Sigmoid colon (tissue), 7 donors: ENCODE results near the gene HAND2. TPM values are rescaled to one million over a fixed set of nuclear protein-coding genes. Genes with fewer than 3 reads are reported as not detected.

Source experiments
- DNase-seq: peaks from one replicate; pipeline ENCODE4 v3.0.0-alpha.2; 2019
- H3K27ac ChIP-seq, 4 donors: fragments of 200-600 bp; sonication (generic); one replicate each; pipeline ENCODE4 v1.5.1; 2016 to 2019; ENCODE audit warnings: mild to moderate bottlenecking in 1 of 4
- H3K27me3 ChIP-seq, 3 donors: fragments of 200-600 bp; sonication (generic); one replicate each; pipeline ENCODE4 v1.5.1; 2019; ENCODE audit warnings: mild to moderate bottlenecking in 1 of 3
- H3K36me3 ChIP-seq, 4 donors: fragments of 200-600 bp; sonication (generic); one replicate each; pipeline ENCODE4 v1.5.1; 2016 to 2019
- H3K4me1 ChIP-seq, 4 donors: fragments of 200-600 bp; sonication (generic); one replicate each; pipeline ENCODE4 v1.5.1; 2017 to 2019
- H3K4me3 ChIP-seq, 4 donors: fragments of 200-600 bp; sonication (generic); one replicate each; pipeline ENCODE4 v1.5.1; 2017 to 2019; ENCODE audit warnings: mild to moderate bottlenecking in 2 of 4, moderate library complexity in 1 of 4
- H3K9me3 ChIP-seq, 4 donors: fragments of 200-600 bp in 3 of 4; sonication (generic) in 3 of 4; one replicate each; pipeline versions ENCODE4 v1.5.1 to v1.6.1; 2013 to 2019
- EP300 ChIP-seq, 4 donors: sonication (generic); formaldehyde crosslinking; IDR thresholded peaks; one replicate each; pipeline ENCODE4 v1.6.1; 2017; ENCODE audit warnings: antibody characterized with exemption in 4 of 4
- POLR2A ChIP-seq, 2 donors: fragments of 450-650 bp; IDR thresholded peaks; one replicate each; pipeline ENCODE4 v1.6.1; 2016; ENCODE audit warnings: antibody characterized with exemption in 2 of 2, mild to moderate bottlenecking in 2 of 2, moderate library complexity in 2 of 2
- POLR2AphosphoS5 ChIP-seq, 4 donors: sonication (generic); formaldehyde crosslinking; IDR thresholded peaks; one replicate each; pipeline ENCODE4 v1.6.1; 2017; ENCODE audit warnings: antibody characterized with exemption in 4 of 4
- WGBS, 2 donors: extraction: QIAGEN DNeasy Blood & Tissue Kit; methylation state at CpG; one replicate each; pipeline ENCODE4 v1.1.7; 2013; 5-methylcytosine and 5-hydroxymethylcytosine counted together
- intact Hi-C: fragments of 100-400 bp; cut with DNase I; formaldehyde crosslinking; loops from one replicate; pipeline ENCODE4 v1.15.1; 2023
- polyA plus RNA-seq, 3 donors: library from polyadenylated mRNA; stranded (reverse); fragments of 200-250 nt; gene quantifications; one replicate each; pipeline ENCODE4 v1.2.3, GENCODE V29; 2013
- total RNA-seq, 4 donors: library from RNA; depleted of rRNA; stranded (reverse); fragments of >200 nt; gene quantifications; one replicate each; pipeline ENCODE4 v1.1.0, GENCODE V29; 2016
- TF ChIP-seq, protein P1 (sequence below), 4 experiments: fragments of 450-650 bp in 3 of 4; fragments of 200-600 bp in 1 of 4; IDR thresholded peaks; one replicate each; pipeline ENCODE4 v1.5.1; 2016 to 2019; ENCODE audit warnings: antibody characterized with exemption in 4 of 4, mild to moderate bottlenecking in 3 of 4, moderate library complexity in 2 of 4
- donor health status: healthy with polysubstance abuse.
- donor health status: Bipolar disorder and iron deficiency.
- donor health status: healthy.

Gene HAND2
- total and polyA plus RNA-seq, 7 donors, result 0.46 to 224 (median 141) TPM

DNA sequence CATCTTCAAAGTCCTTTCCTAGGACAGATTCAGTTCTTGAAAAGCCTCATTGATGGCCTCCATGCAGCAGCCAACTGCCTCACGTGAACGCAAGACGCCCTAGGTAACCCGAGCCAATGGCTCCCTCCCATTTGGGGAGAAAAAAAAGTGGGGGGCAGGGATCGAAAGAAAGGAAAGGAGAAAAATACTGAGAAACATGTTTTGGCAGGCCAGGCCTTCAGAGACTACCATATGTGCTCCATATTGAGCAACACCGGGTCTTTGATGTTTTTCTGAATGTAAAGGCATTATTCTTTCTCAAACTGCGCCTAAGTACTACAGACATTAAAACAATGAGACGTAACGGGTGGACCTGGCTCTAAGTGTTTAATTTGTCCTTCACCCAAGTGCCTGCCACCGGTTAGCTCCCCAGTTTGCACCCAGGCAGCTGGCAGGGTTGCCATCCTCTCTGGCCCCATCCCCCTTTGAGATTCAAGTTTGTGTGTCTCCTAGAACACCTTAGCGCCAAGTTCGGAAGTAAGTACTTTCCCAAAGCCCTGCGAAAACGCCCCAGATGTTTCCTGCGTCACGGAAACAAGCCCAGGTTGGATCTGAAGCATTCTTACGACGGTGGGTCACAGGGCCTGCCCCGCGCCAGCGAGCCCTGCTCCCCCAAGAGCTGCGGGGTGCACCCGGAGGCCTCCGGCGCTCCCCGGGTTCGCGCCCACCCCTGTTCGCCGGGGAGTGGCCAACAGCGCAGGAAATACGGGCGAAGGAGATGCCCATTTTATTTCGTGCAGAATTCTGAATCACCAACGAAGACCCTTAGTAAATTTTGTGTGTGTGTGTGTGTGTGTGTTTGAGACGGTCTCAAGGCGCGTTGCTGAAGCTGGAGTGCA, 30.1 kb downstream of the HAND2 start:
- no peak overlapping the region for H3K27ac ChIP-seq
- peaks cover 0 to 12% (median 9%) of the 10 kb centered on the region in 4 donors for H3K4me1 ChIP-seq
- DNase-seq, result no peak
- TF ChIP-seq POLR2AphosphoS5 (IDR thresholded peaks at IDR 0.05) (no peak), EP300 (IDR thresholded peaks at IDR 0.05) (no peak)
- TF ChIP-seq, protein P1, sequence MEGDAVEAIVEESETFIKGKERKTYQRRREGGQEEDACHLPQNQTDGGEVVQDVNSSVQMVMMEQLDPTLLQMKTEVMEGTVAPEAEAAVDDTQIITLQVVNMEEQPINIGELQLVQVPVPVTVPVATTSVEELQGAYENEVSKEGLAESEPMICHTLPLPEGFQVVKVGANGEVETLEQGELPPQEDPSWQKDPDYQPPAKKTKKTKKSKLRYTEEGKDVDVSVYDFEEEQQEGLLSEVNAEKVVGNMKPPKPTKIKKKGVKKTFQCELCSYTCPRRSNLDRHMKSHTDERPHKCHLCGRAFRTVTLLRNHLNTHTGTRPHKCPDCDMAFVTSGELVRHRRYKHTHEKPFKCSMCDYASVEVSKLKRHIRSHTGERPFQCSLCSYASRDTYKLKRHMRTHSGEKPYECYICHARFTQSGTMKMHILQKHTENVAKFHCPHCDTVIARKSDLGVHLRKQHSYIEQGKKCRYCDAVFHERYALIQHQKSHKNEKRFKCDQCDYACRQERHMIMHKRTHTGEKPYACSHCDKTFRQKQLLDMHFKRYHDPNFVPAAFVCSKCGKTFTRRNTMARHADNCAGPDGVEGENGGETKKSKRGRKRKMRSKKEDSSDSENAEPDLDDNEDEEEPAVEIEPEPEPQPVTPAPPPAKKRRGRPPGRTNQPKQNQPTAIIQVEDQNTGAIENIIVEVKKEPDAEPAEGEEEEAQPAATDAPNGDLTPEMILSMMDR (IDR thresholded peaks at IDR 0.05), result no peak
- no peaks in the 10 kb centered on the region for H3K36me3 ChIP-seq
- 42 to 72% methylated on average over 38 of the region's 38 CpGs for WGBS, 2 donors
- H3K9me3 ChIP-seq, result no peaks in the 10 kb centered on the region
- no peaks in the 10 kb centered on the region for H3K27me3 ChIP-seq
- no peak overlapping the region for H3K4me3 ChIP-seq
- intact Hi-C loops, result loop anchor here (5.0 kb wide), 1 partner anchor 168 kb away; the partner anchor contains the start of gene HMGB2

DNA sequence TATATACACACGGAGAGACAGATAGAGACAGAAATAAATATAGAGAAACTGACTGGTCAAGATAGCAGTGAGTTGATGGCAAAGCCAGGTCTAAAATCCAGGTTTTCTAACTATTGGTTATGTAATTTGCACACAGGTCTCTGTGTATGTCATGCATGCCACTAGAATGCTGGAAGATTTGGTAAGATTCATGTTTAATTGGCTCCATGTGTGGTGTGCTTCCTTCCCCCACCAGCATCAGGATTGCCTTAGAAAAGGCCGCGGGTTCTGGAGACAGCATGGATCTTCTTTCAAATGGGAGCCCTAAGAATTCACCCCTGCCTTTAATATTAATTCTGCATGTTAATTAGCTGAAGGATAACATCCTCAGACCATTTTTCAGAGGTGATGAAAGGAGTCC, 31.3 kb downstream of the HAND2 start:
- TF ChIP-seq, protein P1 (IDR thresholded peaks at IDR 0.05), result no peak
- TF ChIP-seq POLR2A (IDR thresholded peaks at IDR 0.05) (no peak), POLR2AphosphoS5 (IDR thresholded peaks at IDR 0.05) (no peak), EP300 (IDR thresholded peaks at IDR 0.05) (no peak)
- DNase-seq, result no peak
- Histone ChIP-seq H3K4me3 (no peak overlapping the region), H3K9me3 (no peaks in the 10 kb centered on the region), H3K27me3 (no peaks in the 10 kb centered on the region), H3K27ac (no peak overlapping the region), H3K4me1 (peaks cover 0 to 8% (median 6%) of the 10 kb centered on the region in 4 donors), H3K36me3 (no peaks in the 10 kb centered on the region)
- WGBS, 2 donors, result 95% methylated on average over 3 of the region's 3 CpGs
- intact Hi-C loops, result loop anchor here (5.0 kb wide), 1 partner anchor 166 kb away; the partner anchor contains the start of gene HMGB2

DNA sequence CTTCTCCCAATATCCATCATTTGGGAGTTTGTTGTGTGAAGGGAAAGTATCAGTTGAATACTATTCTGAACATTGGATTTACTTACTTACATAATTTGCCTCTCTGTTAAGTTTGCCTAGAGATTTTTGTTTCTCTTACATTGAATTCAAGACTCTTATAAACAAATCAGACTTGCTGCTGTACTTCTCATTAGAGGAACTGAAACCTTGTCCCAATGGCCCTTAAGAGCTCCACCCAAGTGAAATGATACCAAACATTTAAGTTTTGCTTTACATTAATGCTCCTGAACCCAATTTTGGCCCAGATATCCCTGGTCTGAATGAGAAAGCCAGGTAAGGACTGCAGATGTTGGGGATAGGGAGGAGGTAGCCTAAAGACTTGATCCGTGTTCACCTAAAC, 32.0 kb downstream of the HAND2 start:
- Histone ChIP-seq H3K9me3 (no peaks in the 10 kb centered on the region), H3K36me3 (no peaks in the 10 kb centered on the region), H3K4me3 (no peak overlapping the region), H3K27ac (no peak overlapping the region), H3K4me1 (peaks cover 0 to 7% (median 4%) of the 10 kb centered on the region in 4 donors), H3K27me3 (no peaks in the 10 kb centered on the region)
- DNase-seq, result no peak
- no peak for TF ChIP-seq EP300 (IDR thresholded peaks at IDR 0.05)
- no peak for TF ChIP-seq POLR2AphosphoS5 (IDR thresholded peaks at IDR 0.05)
- TF ChIP-seq POLR2A (IDR thresholded peaks at IDR 0.05), result no peak
- TF ChIP-seq, protein P1 (IDR thresholded peaks at IDR 0.05), result no peak
- WGBS, 2 donors, result 80 to 92% methylated on average over 1 of the region's 1 CpG
- intact Hi-C loops, result loop anchor here (5.0 kb wide), 1 partner anchor 166 kb away; the partner anchor contains the start of gene HMGB2

DNA sequence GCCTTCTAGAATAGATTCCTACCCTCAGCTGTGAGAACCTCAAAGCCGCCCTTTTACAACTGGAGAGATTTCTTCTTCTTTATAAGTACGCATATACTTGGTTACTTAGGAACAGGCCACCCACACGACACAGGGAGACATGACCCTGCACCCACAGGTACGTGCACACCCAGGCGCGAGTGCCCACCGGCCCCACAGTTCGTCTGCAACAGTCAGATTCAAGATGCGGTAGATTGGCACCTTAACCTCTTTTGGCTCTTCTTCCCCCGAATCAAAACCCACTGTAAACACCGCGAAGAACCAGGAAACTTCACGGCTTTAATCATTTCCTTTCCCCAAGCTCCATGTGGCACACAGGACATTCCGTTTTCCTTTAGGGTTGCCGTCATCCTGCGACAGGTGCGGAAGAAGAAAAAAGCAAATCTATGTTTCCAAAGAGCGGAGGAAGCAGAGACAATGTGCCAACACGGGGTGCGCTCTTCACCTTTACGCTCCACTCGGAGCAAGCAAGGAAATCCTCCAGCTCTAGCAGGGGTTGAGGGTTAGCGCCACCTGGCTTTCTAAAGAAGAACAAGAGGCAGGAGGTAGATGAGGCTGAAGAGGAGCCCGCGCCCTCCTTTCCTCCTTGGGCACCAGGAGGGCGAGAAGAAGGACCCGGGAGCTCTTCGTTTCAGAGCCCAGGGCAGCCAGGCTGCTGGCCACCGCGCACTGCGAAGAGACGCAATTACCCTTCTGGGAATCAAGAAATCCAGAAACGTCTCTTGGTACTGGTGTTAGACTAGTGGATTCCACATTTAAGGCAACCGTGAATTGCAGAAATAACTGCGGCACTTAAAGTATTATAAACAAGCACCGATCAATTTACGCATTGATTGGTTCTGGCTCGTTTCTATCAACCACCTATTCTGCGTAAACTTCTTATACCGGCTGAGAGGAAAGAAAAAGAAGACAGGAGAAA, 35.7 kb downstream of the HAND2 start:
- Histone ChIP-seq H3K4me3 (peak overlapping the region; percentile 13 to 51 (median 49)), H3K36me3 (no peaks in the 10 kb centered on the region), H3K4me1 (peaks cover 0 to 28% (median 23%) of the 10 kb centered on the region in 4 donors), H3K27me3 (no peaks in the 10 kb centered on the region), H3K27ac (peak overlapping the region in 3 of 4 donors; percentile 43 to 61 (median 51)), H3K9me3 (no peaks in the 10 kb centered on the region)
- intact Hi-C loops, result loop anchor here (1.0 to 5.0 kb wide), 2 partner anchors 74 to 177 kb away; no protein-coding TSS in a partner anchor
- TF ChIP-seq POLR2AphosphoS5 (IDR thresholded peaks at IDR 0.05) (peak in 1 of 4 donors; percentile 10), EP300 (IDR thresholded peaks at IDR 0.05) (no peak), POLR2A (IDR thresholded peaks at IDR 0.05) (no peak)
- TF ChIP-seq, protein P1 (IDR thresholded peaks at IDR 0.05), result peak; percentile 73 to 86 (median 78)
- 15 to 18% methylated on average over 40 of the region's 40 CpGs for WGBS, 2 donors
- peak; percentile 87 for DNase-seq
